Kidney capillary endothelial cell (primary cell): ENCODE data around the gene IMMT.

ENCODE experiments used
- DNase-seq: peaks from one replicate; pipeline ENCODE4 v3.0.0-alpha.2; 2018; ENCODE audit warnings: low spot score

The IMMT gene

GRCh38 chr2:86140969-86141392 is 54.3 kb downstream of the IMMT start:
- no peak for DNase-seq

- DNase-seq: no peak
Observed at GRCh38 chr2:86139981-86140380, 55.3 kb downstream of the IMMT start.

- DNase-seq: no peak
Observed at GRCh38 chr2:86138736-86139625, 56.3 kb downstream of the IMMT start.

GRCh38 chr2:86136141-86136540 is 59.1 kb downstream of the IMMT start:
- no peak for DNase-seq

- no peak for DNase-seq
Observed at GRCh38 chr2:86135653-86136052, 59.6 kb downstream of the IMMT start.

- no peak for DNase-seq
Observed at GRCh38 chr2:86134709-86135108, 60.6 kb downstream of the IMMT start.

- DNase-seq: no peak
Observed at GRCh38 chr2:86124683-86125082, 70.6 kb downstream of the IMMT start.

- peak; percentile 57 for DNase-seq
Observed at GRCh38 chr2:86123328-86123925, 71.8 kb downstream of the IMMT start.

GRCh38 chr2:86118130-86118529 is 77.1 kb downstream of the IMMT start:
- no peak for DNase-seq

- peak; percentile 26 for DNase-seq
Observed at GRCh38 chr2:86107031-86107430, 88.2 kb downstream of the IMMT start.

GRCh38 chr2:86105969-86106945 is 89.0 kb downstream of the IMMT start, which contains the start of gene PTCD3:
PTCD3 (plus strand) TSS chr2:86106235; CDS start chr2:86106248, 13 bp downstream.
- peak; percentile 97 for DNase-seq

- peak; percentile 89 for DNase-seq
Observed at GRCh38 chr2:86105252-86105968, 89.9 kb downstream of the IMMT start, which contains the start of gene POLR1A. POLR1A (minus strand) TSS chr2:86105886; CDS start chr2:86105776, 110 bp downstream.

GRCh38 chr2:86102157-86102556 is 93.1 kb downstream of the IMMT start:
- DNase-seq: no peak

GRCh38 chr2:86097913-86098312 is 97.3 kb downstream of the IMMT start:
- DNase-seq: no peak

GRCh38 chr2:86097114-86097896 is 98.0 kb downstream of the IMMT start:
- DNase-seq: no peak

GRCh38 chr2:86094229-86094628 is 101.0 kb downstream of the IMMT start:
- DNase-seq: no peak
